HG03039 (cell line): ENCODE results near the gene LCN12.

Source experiments
- ATAC-seq: cut with Tn5 transposase; IDR thresholded peaks from one replicate; pipeline ENCODE4 v1.9.1; 2021; ENCODE audit warnings: mild to moderate bottlenecking, moderate library complexity; ENCODE audit not compliant: unreplicated experiment

The LCN12 gene

GRCh38 chr9:136957461-136957860 lies 5.4 kb downstream of the LCN12 start:
- no peak for ATAC-seq

GRCh38 chr9:136957901-136958300 lies 5.8 kb downstream of the LCN12 start:
- no peak for ATAC-seq

GRCh38 chr9:136958473-136958872 lies 6.4 kb downstream of the LCN12 start:
- ATAC-seq, result no peak

- no peak for ATAC-seq
These were observed 7.1 kb downstream of the LCN12 start for GRCh38 chr9:136958898-136959850.

- no peak for ATAC-seq
These were observed 8.3 kb downstream of the LCN12 start for GRCh38 chr9:136960212-136960937.

GRCh38 chr9:136960938-136961275 lies 8.8 kb downstream of the LCN12 start:
- no peak for ATAC-seq

- ATAC-seq, result no peak
These were observed 9.4 kb downstream of the LCN12 start for GRCh38 chr9:136961279-136962065.

GRCh38 chr9:136962163-136962562 lies 10.1 kb downstream of the LCN12 start:
- ATAC-seq, result no peak

GRCh38 chr9:136962701-136963248 lies 10.7 kb downstream of the LCN12 start:
- ATAC-seq, result no peak

GRCh38 chr9:136963341-136963740 lies 11.3 kb downstream of the LCN12 start:
- ATAC-seq, result no peak

GRCh38 chr9:136963751-136964150 lies 11.7 kb downstream of the LCN12 start:
- no peak for ATAC-seq

- no peak for ATAC-seq
These were observed 12.2 kb downstream of the LCN12 start for GRCh38 chr9:136964171-136964689.

- no peak for ATAC-seq
These were observed 12.9 kb downstream of the LCN12 start for GRCh38 chr9:136964833-136965422.

- no peak for ATAC-seq
These were observed 13.9 kb downstream of the LCN12 start for GRCh38 chr9:136965771-136966484.

- no peak for ATAC-seq
These were observed 16.5 kb downstream of the LCN12 start for GRCh38 chr9:136968333-136969127.

- ATAC-seq, result no peak
These were observed 17.1 kb downstream of the LCN12 start for GRCh38 chr9:136969150-136969549.

GRCh38 chr9:136969774-136970173 lies 17.7 kb downstream of the LCN12 start:
- no peak for ATAC-seq

GRCh38 chr9:136970361-136970760 lies 18.3 kb downstream of the LCN12 start:
- no peak for ATAC-seq

- no peak for ATAC-seq
These were observed 19.7 kb downstream of the LCN12 start for GRCh38 chr9:136971746-136972145.
